SIG-M5 (cell line): ENCODE results near the gene HS3ST5.
"Not testable (repeated sequence)": the region's sequence is repeated elsewhere in the genome, so short reads cannot be mapped to it uniquely, and the experiment has no call there.

Experiments used
- DNase-seq: peaks from one replicate; lab custom pipeline; 2025; lab: John Stamatoyannopoulos, UW

Gene HS3ST5

GRCh38 chr6:114334237-114334636 lies 8.6 kb downstream of the HS3ST5 start:
- no peak for DNase-seq

- no peak for DNase-seq
Measured at GRCh38 chr6:114327074-114327473, 15.7 kb downstream of the HS3ST5 start.

GRCh38 chr6:114323784-114324183 lies 19.0 kb downstream of the HS3ST5 start:
- no peak for DNase-seq

GRCh38 chr6:114319749-114320148 lies 23.1 kb downstream of the HS3ST5 start:
- DNase-seq = no peak

- no peak for DNase-seq
Measured at GRCh38 chr6:114315831-114316595, 26.8 kb downstream of the HS3ST5 start.

- DNase-seq = not testable (repeated sequence)
Measured at GRCh38 chr6:114313816-114314215, 29.0 kb downstream of the HS3ST5 start.

- no peak for DNase-seq
Measured at GRCh38 chr6:114312931-114313330, 29.9 kb downstream of the HS3ST5 start.

GRCh38 chr6:114310053-114310452 lies 32.8 kb downstream of the HS3ST5 start:
- DNase-seq = no peak

GRCh38 chr6:114304304-114304887 lies 38.4 kb downstream of the HS3ST5 start:
- no peak for DNase-seq

GRCh38 chr6:114301596-114302219 lies 41.1 kb downstream of the HS3ST5 start:
- no peak for DNase-seq

- DNase-seq = no peak
Measured at GRCh38 chr6:114297135-114297534, 45.7 kb downstream of the HS3ST5 start.

- DNase-seq = no peak
Measured at GRCh38 chr6:114292431-114292830, 50.4 kb downstream of the HS3ST5 start.

GRCh38 chr6:114291428-114291827 lies 51.4 kb downstream of the HS3ST5 start:
- no peak for DNase-seq

- DNase-seq = no peak
Measured at GRCh38 chr6:114290864-114291263, 52.0 kb downstream of the HS3ST5 start.

- no peak for DNase-seq
Measured at GRCh38 chr6:114288701-114289495, 53.9 kb downstream of the HS3ST5 start.

- no peak for DNase-seq
Measured at GRCh38 chr6:114287461-114287860, 55.4 kb downstream of the HS3ST5 start.

GRCh38 chr6:114286211-114286610 lies 56.6 kb downstream of the HS3ST5 start:
- no peak for DNase-seq

GRCh38 chr6:114284281-114284680 lies 58.5 kb downstream of the HS3ST5 start:
- DNase-seq = no peak

GRCh38 chr6:114282292-114282691 lies 60.5 kb downstream of the HS3ST5 start:
- no peak for DNase-seq

GRCh38 chr6:114281496-114281895 lies 61.3 kb downstream of the HS3ST5 start:
- DNase-seq = no peak

GRCh38 chr6:114280239-114280982 lies 62.4 kb downstream of the HS3ST5 start:
- DNase-seq = no peak

GRCh38 chr6:114277220-114277619 lies 65.6 kb downstream of the HS3ST5 start:
- DNase-seq = no peak
